Middle frontal gyrus (tissue), 1 donor: ENCODE results near the gene MLLT3.

ENCODE experiments used
- DNase-seq: peaks from one replicate; pipeline ENCODE4 v3.0.0-alpha.2; 2015; ENCODE audit warnings: low spot score; ENCODE audit errors: extremely low spot score

Gene MLLT3

DNA sequence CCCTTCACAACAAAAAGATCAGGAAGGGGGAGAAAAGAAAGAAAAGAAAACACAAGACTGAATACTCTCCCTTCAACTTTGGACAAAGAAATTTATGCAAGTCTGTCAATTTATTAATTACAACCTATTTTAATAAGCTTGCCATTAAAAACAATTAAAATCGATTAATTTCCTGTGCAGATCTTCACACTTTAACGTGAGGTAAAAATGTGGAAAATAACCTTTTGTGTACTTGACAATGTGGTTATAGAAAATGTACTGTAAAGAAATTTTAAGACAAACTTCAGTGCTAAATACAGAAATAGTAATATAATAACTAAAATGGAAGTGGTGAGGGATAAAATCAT lies 2.7 kb upstream of the MLLT3 start:
- DNase-seq: no peak

DNA sequence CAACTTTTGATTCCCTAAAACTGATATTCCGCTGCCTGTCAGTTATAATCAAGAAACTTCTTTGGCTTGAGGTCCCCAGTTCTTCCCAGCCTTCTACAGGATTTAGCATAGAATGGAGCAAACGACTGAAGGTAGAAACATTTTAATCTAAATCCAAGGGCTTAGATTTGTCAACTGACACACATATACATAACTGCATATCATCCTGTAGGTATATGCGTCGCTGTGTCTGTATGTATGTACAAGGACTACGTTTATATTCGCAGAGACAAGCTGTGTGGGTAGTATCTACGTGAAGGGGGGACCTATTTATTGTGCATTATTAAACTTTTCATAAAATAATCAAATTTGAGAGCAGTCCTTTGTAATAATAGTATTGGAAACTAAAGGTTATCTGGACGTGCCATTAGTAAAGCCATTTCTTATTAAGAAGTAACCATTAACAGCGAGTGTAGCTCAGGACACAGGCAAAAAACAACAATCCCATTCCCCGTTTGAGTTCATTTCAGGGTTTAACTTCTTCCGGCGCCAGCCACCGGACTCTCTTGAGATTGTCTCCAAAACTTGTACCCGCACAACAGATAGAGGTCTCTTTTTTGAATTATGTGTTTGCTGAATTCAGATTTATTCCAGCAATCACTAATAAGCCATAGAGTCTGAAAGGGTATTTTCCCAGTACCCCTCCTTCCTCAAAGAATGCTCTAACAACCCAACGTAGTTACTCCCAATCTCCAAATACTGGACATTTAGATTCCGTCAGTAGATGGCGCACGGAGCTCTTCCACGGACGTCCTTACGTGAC lies 2.1 kb upstream of the MLLT3 start:
- DNase-seq: peak; percentile 65

DNA sequence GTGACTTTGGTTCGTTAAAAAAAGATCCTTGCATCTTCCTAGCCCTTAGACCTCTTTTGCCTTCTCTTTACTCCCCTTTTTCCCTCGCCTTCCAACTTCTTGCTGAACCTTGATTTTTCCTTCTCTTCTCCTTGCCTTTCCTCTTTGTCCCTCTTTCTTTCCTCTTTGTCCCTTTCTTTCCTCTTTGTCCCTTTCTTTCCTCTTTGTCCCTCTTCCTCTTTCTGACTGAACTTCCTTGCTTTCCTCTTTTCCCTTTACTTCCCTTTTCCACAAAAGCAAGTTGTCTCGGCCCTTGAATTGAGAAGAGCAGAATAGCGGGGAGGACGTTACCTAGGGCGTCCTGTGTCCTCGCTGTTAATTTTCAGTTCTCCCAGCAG lies 1.4 kb upstream of the MLLT3 start:
- DNase-seq: no peak

DNA sequence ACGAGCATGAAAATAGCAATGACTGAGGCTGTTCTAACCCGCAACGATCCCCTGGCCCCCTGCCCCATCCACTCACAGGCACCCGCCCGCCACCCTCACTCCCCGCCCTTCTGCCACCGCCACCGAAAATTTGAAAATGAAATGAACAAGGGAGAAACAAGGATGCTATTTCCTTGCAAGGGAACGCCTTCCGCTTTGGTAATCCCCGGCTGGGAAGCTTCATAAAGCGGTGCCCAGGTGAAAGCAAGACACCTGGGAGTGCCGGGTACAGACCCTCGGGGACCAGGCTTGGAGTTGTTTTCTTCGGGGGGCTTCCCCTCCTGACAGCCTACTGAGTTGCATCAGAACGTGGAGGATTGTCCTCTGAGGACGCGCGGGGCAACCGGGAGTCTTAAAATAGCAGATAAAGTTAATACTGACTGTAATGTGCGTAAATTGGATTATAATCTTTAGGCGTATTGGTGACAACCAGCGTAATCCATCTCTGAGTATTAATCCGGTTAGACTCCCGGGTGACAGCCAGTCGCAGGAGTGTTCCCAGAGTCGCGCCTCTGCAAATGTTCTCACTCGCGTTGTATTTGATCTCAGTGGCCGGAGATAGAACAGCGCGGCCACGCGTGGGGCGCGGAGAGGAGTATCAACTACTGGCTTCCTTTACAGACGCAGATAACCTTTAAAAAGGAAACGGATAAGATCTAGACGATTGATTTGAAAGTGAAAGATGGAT lies 885 bp upstream of the MLLT3 start:
- no peak for DNase-seq

DNA sequence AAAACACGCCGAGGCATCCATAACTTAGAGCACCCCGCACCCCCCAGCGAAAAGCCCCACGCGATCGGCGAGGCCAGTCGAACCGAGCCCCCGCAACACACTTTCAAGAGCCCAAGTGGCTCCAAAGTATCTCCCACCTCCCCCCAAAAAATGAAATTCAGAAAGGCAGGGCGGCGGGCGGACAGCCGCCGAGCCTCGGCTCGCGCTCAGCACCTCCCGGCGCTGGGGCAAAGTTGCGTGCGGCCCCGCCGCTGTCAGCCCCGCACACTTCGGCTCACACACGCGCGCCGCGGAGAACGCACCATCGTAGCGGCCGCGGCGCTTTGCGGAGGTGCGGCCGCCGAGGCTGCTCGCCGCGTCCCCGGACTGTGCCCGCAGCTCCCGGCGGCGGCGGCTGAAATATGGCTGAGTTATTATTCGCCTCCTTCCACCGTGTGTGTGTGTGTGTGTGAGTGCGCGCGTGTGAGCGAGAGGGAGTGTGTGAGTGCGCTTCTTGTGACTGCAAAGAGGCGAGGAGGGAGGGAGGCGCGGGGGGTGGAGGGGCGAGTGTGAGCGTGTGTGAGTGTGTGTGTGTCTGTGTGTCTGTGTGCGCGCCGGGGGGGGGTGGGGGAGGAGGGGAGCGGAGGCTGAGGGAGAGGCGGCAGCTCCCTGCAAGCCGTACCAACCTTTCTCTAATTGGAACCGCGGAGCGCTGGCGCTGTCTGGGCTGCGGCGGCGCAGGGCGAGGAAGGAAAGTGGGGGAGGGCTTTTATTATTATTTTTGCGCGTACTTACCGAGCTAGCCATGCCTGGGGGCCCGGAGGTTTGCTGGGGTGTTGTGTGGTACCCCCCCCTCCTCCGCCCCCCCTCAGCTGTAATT lies 599 bp downstream of the MLLT3 start:
- DNase-seq: no peak

DNA sequence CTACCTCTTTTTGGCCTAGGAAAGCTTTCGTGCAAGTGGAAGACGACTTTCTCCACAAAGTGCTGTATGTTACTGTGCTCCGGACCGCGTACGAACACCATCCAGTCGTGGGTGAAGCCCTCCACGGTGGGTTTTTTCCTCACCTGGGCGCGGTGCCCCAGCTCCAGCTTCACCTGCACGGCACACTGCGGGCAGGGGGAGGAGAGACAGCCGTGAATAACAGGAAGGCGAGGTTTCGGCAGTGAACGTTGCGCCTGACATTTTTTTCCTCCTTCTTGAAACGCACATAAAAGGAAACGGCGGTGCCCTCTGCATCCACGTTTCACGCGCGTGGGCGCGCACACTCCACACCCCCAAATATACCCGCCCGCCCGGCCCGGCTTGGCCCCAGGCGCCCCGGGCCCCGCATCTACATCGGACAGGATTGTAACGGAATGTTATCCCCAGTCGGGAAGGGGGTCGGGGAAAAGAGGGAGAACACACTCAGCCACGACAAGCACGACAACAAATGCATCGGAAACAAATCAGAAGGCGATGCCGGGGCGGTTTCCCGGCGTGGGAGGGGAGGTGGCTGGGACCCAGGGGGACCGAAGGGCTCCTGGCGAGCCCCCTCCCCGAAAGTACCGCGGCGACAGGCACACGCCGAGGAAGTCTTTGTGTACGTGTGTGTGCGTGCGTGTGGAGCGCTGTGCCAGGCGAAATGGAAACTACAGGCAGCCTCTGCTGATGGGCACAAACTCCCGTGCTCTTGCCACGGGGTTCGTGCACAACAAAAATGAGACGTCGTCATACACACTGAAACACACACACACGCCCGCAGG lies 1.4 kb downstream of the MLLT3 start:
- DNase-seq: no peak

DNA sequence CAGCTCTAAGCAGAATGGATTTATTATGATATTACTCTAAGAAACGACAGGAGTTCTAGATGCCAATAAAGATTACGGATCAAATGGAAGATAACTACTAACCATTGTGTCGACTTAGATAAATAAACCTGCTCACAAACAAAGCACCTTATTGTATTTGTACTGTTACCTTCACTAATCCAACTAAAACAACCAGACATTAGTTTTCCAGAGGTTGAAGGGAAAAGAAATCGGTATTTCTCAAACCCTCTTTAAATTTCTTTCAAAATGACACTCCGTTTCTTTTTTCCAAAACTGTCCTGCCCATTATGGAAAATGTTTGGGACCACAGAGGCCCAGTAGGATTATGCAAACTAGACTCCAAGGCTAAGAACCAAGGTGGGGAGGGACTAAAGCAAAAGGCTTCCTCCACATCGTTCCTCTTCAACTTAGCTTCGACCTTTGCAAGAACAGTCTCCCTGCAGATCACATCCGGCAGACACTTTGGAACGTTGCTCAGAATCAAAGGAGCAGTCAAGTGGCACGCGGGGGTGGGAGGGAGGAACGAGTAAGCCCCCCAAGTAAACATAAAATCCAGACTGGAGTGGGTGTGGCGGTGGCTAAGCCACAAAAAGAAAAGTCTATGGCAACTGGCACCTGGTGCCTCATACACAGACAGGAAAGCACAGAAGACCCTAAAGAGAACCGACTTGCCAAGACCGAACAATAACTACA lies 2.7 kb downstream of the MLLT3 start:
- DNase-seq: no peak

DNA sequence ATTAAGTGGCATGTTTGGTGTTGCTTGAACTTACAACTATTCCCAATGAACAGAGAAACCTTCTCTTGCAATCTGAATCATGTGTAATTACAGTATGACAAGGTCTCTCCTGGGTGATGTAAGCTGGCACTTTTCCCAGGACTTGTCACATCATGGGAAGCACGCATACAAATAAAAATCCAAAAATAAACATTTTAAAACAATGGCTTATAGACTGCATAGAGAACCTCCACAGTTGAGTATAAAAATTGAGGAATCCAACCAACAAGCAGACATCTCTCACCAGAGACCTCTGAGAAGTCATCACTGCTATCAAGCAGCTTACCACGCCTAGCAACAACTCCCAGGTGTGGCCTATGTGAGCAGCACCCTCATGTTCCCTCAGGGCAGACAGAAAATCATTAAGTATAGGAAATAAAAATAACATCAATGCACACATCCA lies 3.9 kb downstream of the MLLT3 start:
- no peak for DNase-seq

DNA sequence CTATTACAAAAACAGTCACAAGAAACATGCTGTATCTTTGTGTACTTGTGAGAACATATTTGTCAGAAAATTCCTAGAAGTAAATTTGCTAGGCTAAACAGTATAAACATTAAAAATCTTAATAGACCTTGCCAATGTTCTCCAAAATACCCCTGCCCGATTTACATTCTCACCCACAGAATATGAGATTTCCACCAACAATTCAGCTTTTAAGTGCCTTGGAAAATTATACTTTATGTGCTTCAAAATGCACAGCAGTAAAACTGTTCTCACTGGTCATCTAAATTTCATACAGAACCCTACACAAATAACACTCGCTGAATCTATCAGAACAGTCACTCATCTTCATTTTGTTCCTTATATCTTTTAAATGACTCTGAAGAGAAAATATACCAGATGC lies 5.5 kb downstream of the MLLT3 start:
- no peak for DNase-seq

DNA sequence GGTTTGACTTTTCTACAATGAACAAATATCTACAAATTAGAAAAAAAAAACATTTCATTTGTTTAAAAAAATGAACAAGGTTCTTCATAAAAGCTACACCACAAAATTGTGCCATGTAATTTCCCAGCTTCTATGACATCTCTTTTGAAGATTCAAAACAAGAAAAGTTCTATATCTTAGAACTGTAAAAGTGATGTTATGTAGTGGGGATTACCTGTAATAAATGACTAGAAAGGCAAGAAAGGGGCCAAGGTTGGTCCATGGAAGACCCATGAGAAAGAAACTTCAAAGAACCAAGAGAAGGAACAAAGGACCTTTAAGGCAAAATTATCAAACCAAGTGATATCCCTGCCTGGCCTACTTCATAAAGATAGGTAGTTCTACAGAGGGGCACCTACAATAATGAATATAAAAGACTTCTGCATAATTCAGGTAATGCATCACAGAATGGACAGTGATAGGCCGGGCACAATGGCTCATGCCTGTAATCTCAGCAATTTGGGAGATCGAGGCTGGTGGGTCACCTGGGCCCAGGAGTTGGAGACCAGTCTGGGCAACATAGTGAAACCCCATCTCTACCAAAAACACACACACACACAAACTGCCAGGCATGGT lies 7.6 kb downstream of the MLLT3 start:
- DNase-seq: no peak

DNA sequence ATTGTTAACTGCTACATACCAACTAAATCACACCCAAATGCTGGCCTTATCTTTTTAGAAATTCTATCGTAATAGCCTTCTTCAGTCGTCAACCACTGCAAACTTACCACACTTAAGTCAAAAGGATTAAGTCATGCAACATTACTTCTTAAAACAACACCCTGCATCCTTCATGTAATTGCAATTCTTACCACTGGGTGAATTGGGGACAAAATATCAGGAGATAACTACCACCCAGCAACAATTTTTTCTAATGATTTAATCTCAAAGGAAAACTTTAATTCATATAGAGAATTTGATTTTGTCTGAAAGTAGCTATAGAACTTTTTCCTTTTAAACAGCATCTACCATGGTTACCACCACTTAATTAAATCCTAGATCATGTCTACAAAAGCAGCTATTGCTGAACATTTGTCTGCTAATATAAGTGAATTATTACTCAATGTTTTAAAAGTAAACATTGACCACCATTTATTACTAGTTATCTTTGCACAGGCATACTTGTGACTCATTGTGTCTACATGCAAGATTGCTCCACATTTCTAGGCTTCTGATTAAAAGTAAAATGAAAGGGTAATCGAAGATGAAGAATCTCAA lies 10.5 kb downstream of the MLLT3 start:
- no peak for DNase-seq

DNA sequence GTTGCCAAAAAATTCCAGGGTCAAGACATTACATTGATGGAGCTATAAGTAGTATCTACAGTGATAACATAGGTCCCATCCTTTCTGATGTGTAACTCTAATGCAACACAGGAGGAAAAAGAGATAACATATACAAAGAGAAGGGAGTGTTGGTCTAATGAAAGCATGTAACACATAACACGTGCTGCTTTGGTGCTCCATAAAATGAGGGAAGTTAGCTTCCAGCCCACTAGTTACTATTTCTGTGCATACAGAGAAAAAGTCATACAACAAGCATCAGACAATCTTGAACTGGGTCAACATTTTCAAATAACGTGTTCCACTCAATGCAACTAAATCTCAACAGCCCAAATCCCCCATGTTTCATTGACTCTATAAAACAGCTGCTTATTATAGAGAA lies 11.7 kb downstream of the MLLT3 start:
- no peak for DNase-seq

DNA sequence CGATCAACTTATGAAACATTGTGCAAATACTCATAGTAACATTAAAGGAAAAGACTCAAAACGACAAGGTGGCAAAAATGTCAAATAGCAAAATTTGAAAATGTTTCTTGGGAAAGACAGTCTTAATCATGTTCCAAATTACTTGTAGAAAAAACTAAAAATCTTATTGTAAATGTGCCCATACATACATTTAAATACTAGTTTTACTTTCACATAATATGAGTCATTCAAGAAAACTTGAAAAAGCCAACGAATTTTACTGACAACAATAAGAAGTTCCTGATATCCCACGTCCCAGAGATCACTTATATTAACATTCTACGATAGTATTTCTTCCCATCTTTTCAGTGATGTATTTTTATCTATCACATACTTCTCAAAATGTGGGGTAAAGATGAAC lies 13.7 kb downstream of the MLLT3 start:
- DNase-seq: no peak

DNA sequence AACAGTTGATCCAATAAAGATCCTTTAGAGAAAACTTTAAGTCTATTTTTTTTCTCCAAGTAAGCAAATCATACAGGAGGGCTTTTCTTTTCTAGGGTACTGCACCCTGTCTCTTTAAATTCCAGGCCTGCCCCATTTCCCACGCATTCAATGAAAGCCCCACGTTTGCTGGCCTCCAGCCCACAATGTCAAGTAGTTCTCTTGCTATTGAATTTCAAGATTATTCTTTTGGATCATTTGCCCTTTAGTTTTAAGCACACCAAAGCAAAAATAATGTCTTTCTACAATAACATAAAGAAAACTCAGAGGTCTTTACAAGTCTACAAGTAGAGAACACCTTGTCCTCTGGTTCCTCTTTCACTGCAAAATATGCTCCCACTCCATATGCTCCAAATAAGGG lies 15.6 kb downstream of the MLLT3 start:
- DNase-seq: no peak

DNA sequence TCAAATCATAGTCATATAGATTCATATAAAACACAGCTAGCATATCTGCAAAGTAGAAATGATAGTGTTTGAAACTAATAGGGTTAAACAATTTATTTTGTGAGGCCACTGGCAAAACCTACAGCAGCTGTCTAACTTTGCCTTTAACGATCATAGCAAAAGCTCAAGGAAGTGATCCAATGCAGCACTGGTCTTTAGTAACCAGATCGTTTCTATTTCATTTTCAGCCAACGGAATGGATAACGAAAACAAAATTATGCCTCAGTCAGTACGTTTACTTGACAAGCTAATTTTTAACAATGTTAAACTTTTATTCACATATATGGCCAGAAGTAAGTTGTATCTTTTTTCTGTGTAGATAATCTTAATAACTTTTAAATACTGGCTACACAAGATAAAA lies 17.7 kb downstream of the MLLT3 start:
- no peak for DNase-seq

DNA sequence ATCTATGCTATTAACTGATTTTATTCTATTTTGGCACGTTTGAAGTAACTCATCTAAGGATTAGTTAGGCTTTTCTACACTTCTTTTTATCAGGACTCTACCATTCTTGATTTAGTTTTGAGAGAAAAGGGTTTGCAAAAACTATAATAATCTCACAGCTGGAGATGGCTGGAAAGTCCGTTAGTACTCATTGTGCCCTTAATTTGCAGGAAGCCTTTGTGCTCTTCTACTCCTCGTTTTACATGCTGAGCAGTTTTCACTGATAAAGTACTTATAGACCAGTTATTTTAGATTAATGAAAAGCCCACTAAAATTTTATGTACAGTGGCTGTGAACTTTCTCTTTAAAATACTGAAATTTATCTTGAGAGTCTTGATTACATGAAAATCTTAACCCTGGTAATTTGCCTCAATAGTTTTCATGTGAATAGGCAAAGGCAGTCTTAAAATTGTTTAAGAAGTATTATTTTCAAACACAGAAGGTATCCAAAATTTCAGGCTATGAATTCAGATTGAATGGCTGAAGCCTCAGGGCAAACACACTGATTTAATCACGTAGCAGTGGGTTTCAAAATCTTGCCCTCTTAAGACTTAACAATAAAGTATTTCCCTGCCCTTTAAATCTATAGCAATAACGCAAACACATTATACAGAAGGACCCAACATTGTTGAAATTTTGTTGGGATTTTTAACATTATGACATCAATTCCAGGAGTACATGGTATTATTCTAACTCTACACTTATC lies 18.6 kb downstream of the MLLT3 start:
- no peak for DNase-seq

DNA sequence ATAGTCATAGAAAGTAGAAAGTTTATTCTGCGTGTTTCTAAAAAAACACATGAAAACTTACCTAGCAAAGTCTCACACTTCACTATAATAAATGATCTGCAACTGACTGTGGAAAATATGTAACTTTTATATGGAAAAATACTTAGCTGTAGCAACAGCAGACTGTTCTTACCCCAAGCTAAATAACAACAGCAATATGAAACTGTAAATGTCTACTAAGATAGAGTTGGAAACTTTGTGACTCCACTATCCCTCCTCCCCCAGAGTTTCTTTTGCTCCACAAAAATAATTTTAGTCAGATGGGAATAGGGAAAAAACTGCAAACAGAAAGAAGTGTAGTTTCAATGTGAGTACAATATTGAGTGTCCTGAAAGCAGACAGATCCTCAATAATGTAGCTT lies 21.0 kb downstream of the MLLT3 start:
- DNase-seq: no peak

DNA sequence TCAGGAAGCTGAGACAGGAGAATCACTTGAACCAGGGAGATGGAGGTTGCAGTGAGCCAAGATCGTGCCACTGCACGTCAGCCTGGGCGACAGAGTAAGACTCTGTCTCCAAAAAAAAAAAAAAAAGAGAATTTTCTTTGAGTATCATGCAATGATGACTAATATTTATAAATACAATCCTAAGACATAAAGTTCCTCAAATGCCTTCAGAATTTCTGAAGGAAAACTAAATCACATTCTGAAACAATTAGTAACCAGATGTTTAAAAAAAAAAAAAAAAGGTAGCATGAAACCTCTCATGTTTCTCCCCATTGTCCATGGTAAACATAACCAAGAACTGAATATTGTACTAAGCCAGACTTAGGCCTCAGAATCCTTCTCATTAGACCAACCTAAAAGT lies 23.1 kb downstream of the MLLT3 start:
- DNase-seq: no peak

DNA sequence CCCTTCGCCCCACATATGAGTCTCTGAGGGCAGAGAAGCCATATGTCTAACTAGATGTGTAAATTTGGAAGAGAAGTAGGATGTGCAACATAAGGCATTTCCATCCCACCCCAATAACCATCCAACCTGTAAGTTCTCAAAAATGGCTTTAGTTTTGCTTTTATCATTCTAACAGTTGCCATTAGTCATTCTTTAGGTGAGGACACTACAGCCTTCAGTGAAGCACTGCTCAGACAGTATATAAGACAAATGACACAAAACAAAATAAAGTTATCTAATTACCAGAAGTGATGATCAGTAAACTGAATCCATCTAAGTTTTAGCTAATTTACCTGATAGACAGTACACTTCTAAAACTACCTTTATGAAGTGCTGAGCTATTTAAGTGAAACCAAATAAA lies 23.9 kb downstream of the MLLT3 start:
- DNase-seq: no peak
